Neural progenitor cell (in vitro differentiated cells): ENCODE measurements around the gene PTRH2. TPM values are rescaled to one million over a fixed set of nuclear protein-coding genes. Genes with fewer than 3 reads are reported as not detected.

Experiments
- DNase-seq: peaks from one replicate; pipeline ENCODE4 v3.0.0-alpha.2; 2016; ENCODE audit warnings: low spot score
- H2AFZ ChIP-seq: fragments of 200-600 bp; sonication (generic); replicated peaks from 2 replicates; pipeline ENCODE4 v1.6.1; 2016; ENCODE audit warnings: antibody characterized with exemption
- H3F3A ChIP-seq: fragments of 200-600 bp; sonication (generic); 2 replicates; pipeline ENCODE4 v1.6.1; 2016; ENCODE audit warnings: antibody characterized with exemption, low read depth
- H3K27ac ChIP-seq: fragments of 200-600 bp; sonication (generic); 2 replicates; pipeline ENCODE4 v1.5.1; 2016; ENCODE audit warnings: mild to moderate bottlenecking
- H3K27me3 ChIP-seq: fragments of 200-600 bp; sonication (generic); 2 replicates; pipeline ENCODE4 v1.6.1; 2016; ENCODE audit warnings: mild to moderate bottlenecking, moderate library complexity
- H3K36me3 ChIP-seq: fragments of 200-600 bp; sonication (generic); 2 replicates; pipeline ENCODE4 v1.5.1; 2016
- H3K4me1 ChIP-seq: fragments of 200-600 bp; sonication (generic); 2 replicates; pipeline ENCODE4 v1.6.1; 2016; ENCODE audit warnings: mixed run types
- H3K4me2 ChIP-seq: fragments of 200-600 bp; sonication (generic); 2 replicates; pipeline ENCODE4 v1.6.1; 2016
- H3K4me3 ChIP-seq: fragments of 200-600 bp; sonication (generic); 2 replicates; pipeline ENCODE4 v1.5.1; 2016
- H3K79me2 ChIP-seq: fragments of 200-600 bp; sonication (generic); 2 replicates; pipeline ENCODE4 v1.6.1; 2016; ENCODE audit warnings: low read depth
- H3K9ac ChIP-seq: fragments of 200-600 bp; sonication (generic); 2 replicates; pipeline ENCODE4 v1.6.1; 2016
- H3K9me3 ChIP-seq: fragments of 200-600 bp; sonication (generic); 2 replicates; pipeline ENCODE4 v1.5.1; 2016; ENCODE audit warnings: low read depth
- H4K20me1 ChIP-seq: fragments of 200-600 bp; sonication (generic); 2 replicates; pipeline ENCODE4 v1.6.1; 2016; ENCODE audit warnings: low read depth
- H3K27ac Mint-ChIP-seq: 3 replicates; pipeline ENCODE4 v1.8.0; 2021; ENCODE audit warnings: mixed read lengths
- H3K27me3 Mint-ChIP-seq: 2 replicates; pipeline ENCODE4 v1.8.0; 2022; ENCODE audit warnings: low read depth, mild to moderate bottlenecking, inconsistent platforms, moderate library complexity, mixed read lengths; ENCODE audit not compliant: insufficient read depth
- H3K36me3 Mint-ChIP-seq: 3 replicates; pipeline ENCODE4 v1.8.0; 2021; ENCODE audit warnings: mixed read lengths
- H3K4me1 Mint-ChIP-seq: 3 replicates; pipeline ENCODE4 v1.8.0; 2021; ENCODE audit warnings: mixed read lengths
- H3K4me3 Mint-ChIP-seq: 3 replicates; pipeline ENCODE4 v1.8.0; 2021; ENCODE audit warnings: mild to moderate bottlenecking, moderate library complexity, mixed read lengths
- H3K9me3 Mint-ChIP-seq: 3 replicates; pipeline ENCODE4 v1.8.0; 2020; ENCODE audit warnings: mixed read lengths
- EZH2 ChIP-seq: fragments of 200-600 bp; sonication (generic); IDR thresholded peaks from 2 replicates; pipeline ENCODE4 v1.6.1; 2017; ENCODE audit warnings: antibody characterized with exemption, mild to moderate bottlenecking, moderate library complexity
- EZH2phosphoT487 ChIP-seq: fragments of 200-600 bp; sonication (generic); IDR thresholded peaks from 2 replicates; pipeline ENCODE4 v1.6.1; 2017; ENCODE audit warnings: antibody characterized with exemption
- total RNA-seq: library from RNA; depleted of rRNA; stranded (reverse); fragments of >200 nt; gene quantifications from 2 replicates; pipeline ENCODE4 v1.2.3, GENCODE V29; 2015; ENCODE audit warnings: low replicate concordance
- TF ChIP-seq, protein P1 (sequence below): fragments of 200-600 bp; sonication (generic); IDR thresholded peaks from 2 replicates; pipeline ENCODE4 v1.5.1; 2017; ENCODE audit warnings: antibody characterized with exemption, mild to moderate bottlenecking

Gene PTRH2
- total RNA-seq, 1 donor from 2014 or later, result 17.6 TPM

DNA sequence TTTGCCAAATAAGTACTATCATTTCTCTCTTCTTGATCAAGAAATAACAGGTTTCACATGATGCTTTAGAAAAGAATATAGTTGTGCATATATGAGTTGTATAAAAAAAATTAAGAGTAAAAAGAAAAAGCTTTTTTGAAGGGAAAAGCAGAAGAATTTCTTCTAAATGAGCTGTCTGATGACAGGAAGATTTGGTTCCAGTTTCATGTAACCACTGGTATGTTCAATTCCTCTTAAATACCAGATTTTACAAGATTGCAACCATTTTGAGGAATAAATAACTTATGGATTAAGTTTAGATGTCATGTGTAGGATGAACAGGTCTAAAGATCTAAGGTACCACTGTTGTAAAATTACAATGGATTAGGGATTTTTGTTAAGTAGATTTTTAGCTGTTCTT is 45.2 kb upstream of the PTRH2 start:
- Histone ChIP-seq H3K4me3 (no peak overlapping the region), H3K27me3 (no peaks in the 10 kb centered on the region), H3K9ac (no peak overlapping the region), H3K79me2 (no peaks in the 10 kb centered on the region), H4K20me1 (no peaks in the 10 kb centered on the region), H3K9me3 (no peaks in the 10 kb centered on the region), H3K36me3 (no peaks in the 10 kb centered on the region), H2AFZ (no peak overlapping the region), H3K4me2 (no peak overlapping the region), H3F3A (no peaks in the 10 kb centered on the region), H3K27ac (no peak overlapping the region), H3K4me1 (no peaks in the 10 kb centered on the region)
- H3K36me3 Mint-ChIP-seq, result no peaks in the 10 kb centered on the region
- DNase-seq, result no peak
- no peak overlapping the region for H3K4me3 Mint-ChIP-seq
- H3K4me1 Mint-ChIP-seq, result peaks cover 20% of the 10 kb centered on the region
- TF ChIP-seq EZH2 (no peak), EZH2phosphoT487 (no peak)
- TF ChIP-seq, protein P1, sequence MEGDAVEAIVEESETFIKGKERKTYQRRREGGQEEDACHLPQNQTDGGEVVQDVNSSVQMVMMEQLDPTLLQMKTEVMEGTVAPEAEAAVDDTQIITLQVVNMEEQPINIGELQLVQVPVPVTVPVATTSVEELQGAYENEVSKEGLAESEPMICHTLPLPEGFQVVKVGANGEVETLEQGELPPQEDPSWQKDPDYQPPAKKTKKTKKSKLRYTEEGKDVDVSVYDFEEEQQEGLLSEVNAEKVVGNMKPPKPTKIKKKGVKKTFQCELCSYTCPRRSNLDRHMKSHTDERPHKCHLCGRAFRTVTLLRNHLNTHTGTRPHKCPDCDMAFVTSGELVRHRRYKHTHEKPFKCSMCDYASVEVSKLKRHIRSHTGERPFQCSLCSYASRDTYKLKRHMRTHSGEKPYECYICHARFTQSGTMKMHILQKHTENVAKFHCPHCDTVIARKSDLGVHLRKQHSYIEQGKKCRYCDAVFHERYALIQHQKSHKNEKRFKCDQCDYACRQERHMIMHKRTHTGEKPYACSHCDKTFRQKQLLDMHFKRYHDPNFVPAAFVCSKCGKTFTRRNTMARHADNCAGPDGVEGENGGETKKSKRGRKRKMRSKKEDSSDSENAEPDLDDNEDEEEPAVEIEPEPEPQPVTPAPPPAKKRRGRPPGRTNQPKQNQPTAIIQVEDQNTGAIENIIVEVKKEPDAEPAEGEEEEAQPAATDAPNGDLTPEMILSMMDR, result no peak
- no peak overlapping the region for H3K27ac Mint-ChIP-seq
- H3K9me3 Mint-ChIP-seq, result no peaks in the 10 kb centered on the region
- H3K27me3 Mint-ChIP-seq, result no peaks in the 10 kb centered on the region

DNA sequence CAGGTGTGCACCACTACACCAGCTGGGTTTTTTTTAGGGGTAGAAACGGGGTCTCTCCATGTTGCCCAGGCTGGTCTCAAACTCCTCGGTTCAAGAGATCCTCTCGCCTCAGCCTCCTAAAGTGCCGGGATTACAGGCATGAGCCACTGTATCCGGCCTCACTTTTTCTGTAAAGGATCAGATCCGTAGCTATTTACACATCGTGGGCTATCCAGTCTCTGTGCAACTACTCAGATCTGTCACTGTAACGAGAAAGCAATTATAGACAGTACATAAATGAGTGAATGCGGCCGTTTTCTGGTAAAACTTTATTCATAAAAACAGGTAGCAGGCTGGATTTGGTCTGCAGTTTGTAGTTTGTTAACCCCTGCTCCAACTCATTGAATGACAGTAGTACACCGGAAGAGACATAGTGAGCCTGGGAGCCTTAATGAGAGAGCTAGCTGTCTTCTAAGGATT is 44.8 kb upstream of the PTRH2 start:
- Histone ChIP-seq H3K79me2 (no peaks in the 10 kb centered on the region), H3K9me3 (no peaks in the 10 kb centered on the region), H3F3A (no peaks in the 10 kb centered on the region), H3K4me2 (no peak overlapping the region), H4K20me1 (no peaks in the 10 kb centered on the region), H3K36me3 (no peaks in the 10 kb centered on the region), H3K27ac (no peak overlapping the region), H3K4me1 (no peaks in the 10 kb centered on the region), H3K9ac (no peak overlapping the region), H3K27me3 (no peaks in the 10 kb centered on the region), H3K4me3 (no peak overlapping the region), H2AFZ (no peak overlapping the region)
- DNase-seq, result no peak
- Mint-ChIP-seq H3K4me1 (peaks cover 20% of the 10 kb centered on the region), H3K36me3 (no peaks in the 10 kb centered on the region), H3K27ac (no peak overlapping the region), H3K4me3 (no peak overlapping the region), H3K27me3 (no peaks in the 10 kb centered on the region), H3K9me3 (no peaks in the 10 kb centered on the region)
- TF ChIP-seq EZH2 (no peak), EZH2phosphoT487 (no peak)
- TF ChIP-seq, protein P1, result no peak

DNA sequence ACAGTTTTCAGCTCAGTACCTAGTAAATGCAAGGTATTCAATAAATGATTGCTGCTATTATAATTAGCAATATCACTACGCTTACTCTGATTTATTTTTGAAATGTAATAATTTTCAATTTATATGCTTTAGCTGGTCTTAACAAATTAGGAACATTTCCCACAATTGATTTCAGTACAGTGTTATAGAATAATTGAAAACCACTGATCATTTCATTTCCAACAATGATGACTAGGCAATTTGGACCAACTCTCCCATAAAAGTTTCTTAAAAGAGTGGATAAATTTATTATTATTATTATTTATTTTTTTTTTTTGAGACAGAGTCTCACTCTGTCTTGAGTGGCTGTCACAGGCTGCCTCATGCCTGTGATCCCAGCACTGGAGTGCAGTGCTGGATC is 41.4 kb upstream of the PTRH2 start:
- no peaks in the 10 kb centered on the region for H3K9me3 Mint-ChIP-seq
- H3K79me2 ChIP-seq, result no peaks in the 10 kb centered on the region
- H3K4me3 ChIP-seq, result no peak overlapping the region
- no peak overlapping the region for H3K4me2 ChIP-seq
- no peaks in the 10 kb centered on the region for H3K4me1 ChIP-seq
- no peaks in the 10 kb centered on the region for H3F3A ChIP-seq
- no peak for DNase-seq
- no peak overlapping the region for H3K27ac Mint-ChIP-seq
- TF ChIP-seq EZH2phosphoT487 (no peak), EZH2 (no peak)
- TF ChIP-seq, protein P1, result no peak
- H3K27me3 ChIP-seq, result no peaks in the 10 kb centered on the region
- peaks cover 3% of the 10 kb centered on the region for H3K9me3 ChIP-seq
- H3K36me3 ChIP-seq, result no peaks in the 10 kb centered on the region
- no peak overlapping the region for H3K9ac ChIP-seq
- no peak overlapping the region for H3K27ac ChIP-seq
- H4K20me1 ChIP-seq, result no peaks in the 10 kb centered on the region
- H3K4me3 Mint-ChIP-seq, result no peak overlapping the region
- H3K4me1 Mint-ChIP-seq, result peaks cover 2% of the 10 kb centered on the region
- no peaks in the 10 kb centered on the region for H3K27me3 Mint-ChIP-seq
- H2AFZ ChIP-seq, result no peak overlapping the region
- peaks cover 3% of the 10 kb centered on the region for H3K36me3 Mint-ChIP-seq
